ENCODE data around the gene MCOLN2.
A peak's percentile ranks its signal among the peaks of the same experiment; 100 is the strongest.
"Not testable (repeated sequence)": the region's sequence is repeated elsewhere in the genome, so short reads cannot be mapped to it uniquely, and the experiment has no call there.

The MCOLN2 gene
- total RNA-seq: 30.8 to 78.3 (median 61.8) reads per million in 4 experiments

DNA sequence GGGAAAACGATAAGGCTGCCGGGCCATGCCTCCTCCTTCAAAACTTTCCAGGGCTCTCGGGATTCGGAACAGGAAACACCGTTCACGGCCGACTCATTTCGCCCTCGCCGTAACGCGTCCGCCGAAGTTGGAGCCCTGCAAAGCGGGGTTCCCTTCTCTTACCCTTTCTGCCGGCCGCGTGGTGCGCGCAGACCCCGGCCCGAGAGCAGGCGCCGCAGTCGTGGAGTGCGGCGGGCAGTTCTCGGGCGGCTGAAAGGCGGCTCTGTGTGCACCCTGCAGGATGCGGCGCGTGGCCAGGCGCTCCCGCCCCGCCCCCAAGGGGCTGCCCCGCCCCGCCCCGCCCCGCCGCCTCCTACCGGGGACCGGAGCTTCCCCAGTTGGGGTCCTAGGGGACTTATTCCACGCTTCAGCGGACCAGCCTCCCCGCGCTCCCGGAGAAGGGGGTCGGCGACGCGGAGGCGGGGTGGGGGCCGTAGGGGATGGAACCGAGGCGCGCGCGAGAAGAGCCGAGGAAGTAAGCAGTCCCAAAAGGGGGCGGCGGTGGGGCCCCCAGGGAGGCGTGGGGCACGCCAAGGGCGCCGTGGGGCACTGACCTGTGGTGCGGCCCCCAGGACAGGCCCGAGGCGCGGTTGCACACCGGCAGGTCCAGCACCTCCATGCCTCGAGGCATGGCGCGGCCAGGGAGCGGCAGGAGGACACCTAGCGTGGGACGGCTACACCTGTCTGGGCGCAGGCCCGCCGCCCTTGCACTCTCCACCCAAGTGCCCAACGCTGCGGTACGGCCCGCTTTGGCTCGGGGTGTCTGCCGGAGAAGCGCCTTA, at the start of gene MCOLN2:
TSS of gene MCOLN2 (minus strand) at position 268 of the 821 bp plus-strand sequence. CDS start at position 27, 241 bp downstream.
- peak; percentile 24 for DNase-seq

- DNase-seq: no peak
Measured at GRCh38 chr1:85042413-85042812, 45.5 kb upstream of the MCOLN2 start.

- no peak for DNase-seq
Measured at GRCh38 chr1:85041793-85042192, 44.9 kb upstream of the MCOLN2 start.

- DNase-seq: no peak
Measured at GRCh38 chr1:85033221-85033620, 36.3 kb upstream of the MCOLN2 start.

- DNase-seq: no peak
Measured at GRCh38 chr1:85030536-85030935, 33.6 kb upstream of the MCOLN2 start.

GRCh38 chr1:85028151-85028550, 31.2 kb upstream of the MCOLN2 start:
- no peak for DNase-seq

- no peak for DNase-seq
Measured at GRCh38 chr1:85027242-85027983, 30.5 kb upstream of the MCOLN2 start.

DNA sequence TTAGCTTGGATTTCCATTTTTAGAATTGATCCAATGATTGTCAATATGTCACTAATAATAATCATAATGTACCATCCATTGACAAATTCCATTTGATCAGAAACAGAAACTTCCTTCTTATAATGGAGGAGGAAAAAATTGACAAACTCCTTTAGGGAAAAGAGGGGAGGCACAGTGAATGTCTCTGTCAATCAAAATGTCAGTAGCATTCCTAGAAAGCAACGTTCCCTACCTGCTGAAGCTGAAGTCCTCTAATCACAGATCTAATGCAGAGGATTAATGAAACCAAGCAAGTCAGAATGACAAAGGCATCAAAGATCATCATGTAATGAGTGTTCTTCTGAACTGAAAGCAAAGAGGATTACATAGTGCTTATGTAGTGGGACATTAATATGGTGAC, 29.0 kb upstream of the MCOLN2 start:
- no peak for DNase-seq

DNA sequence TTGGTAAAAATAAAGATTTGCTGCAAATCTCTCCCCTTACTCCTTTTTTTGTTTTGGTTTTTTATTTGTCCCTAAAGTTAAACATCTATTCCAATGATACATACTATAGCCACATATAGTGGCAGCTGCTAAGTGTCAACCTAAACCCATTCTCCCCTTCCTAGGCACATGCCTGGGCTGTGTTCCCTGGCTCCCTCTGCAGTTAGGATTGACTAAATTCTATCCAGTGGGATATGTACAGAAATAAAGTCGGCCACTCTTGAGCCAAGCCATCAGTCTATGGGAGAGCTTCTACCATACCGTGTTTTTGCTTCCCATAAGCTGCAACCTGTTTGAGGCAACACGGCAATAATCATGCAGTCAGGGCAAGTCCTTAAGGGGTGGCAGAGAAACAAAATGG, 27.8 kb upstream of the MCOLN2 start:
- DNase-seq: no peak

DNA sequence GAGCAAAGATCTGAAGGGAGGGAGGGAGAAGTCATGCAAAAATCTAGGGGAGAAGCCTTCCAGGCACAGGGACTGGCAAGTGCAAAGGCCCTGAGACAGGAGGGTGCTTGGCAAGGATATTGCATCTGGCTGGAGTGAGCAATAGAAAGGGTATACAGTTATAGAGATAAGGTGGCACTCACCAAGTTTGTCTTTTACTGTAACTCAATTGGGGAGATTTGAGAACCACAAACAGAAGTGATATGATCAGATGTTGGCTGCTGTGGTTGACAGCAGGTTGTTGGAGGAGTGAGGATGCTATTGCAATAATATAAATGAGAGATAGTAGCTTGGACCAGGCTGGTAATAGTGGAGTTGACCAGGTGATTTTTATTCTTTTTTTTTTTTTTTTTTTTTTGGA, 25.8 kb upstream of the MCOLN2 start:
- DNase-seq: no peak

GRCh38 chr1:85019994-85020393, 23.1 kb upstream of the MCOLN2 start:
- DNase-seq: no peak

- no peak for DNase-seq
Measured at GRCh38 chr1:85015826-85016225, 18.9 kb upstream of the MCOLN2 start.

DNA sequence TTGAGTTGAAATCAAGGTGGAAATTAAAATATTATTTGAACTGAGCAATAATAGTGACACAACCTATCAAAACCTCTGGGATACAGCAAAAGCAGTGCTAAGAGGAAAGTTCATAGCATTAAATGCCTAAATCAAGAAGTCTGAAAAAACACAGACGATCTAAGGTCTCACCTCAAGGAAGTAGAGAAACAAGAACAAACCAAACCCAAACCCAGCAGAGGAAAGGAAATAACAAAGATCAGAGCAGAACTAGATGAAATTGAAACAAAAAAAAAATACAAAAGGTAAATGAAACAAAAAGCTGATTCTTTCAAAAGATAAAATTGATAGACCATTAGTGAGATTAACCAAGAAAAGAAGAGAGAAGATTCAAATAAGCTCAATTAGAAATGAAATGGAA, 8.7 kb upstream of the MCOLN2 start:
- DNase-seq: not testable (repeated sequence)

DNA sequence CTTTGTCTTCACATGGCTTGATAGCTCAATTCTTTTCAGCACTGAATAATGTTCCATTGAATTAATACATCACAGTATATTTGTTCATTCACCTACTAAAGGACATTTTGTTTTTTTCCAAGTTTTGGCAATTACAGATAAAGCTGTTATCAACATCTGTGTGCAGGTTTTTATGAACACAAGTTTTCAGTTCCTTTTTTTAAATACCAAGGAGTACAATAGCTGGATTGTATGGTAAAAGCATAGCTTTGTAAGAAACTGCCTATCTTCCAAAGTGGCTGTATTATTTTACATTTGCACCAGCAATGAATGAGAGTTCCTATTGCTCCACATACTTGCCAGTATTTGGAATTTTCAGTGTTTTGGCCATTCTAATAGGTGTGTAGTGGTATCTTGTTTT, 4.8 kb upstream of the MCOLN2 start:
- DNase-seq: no peak

DNA sequence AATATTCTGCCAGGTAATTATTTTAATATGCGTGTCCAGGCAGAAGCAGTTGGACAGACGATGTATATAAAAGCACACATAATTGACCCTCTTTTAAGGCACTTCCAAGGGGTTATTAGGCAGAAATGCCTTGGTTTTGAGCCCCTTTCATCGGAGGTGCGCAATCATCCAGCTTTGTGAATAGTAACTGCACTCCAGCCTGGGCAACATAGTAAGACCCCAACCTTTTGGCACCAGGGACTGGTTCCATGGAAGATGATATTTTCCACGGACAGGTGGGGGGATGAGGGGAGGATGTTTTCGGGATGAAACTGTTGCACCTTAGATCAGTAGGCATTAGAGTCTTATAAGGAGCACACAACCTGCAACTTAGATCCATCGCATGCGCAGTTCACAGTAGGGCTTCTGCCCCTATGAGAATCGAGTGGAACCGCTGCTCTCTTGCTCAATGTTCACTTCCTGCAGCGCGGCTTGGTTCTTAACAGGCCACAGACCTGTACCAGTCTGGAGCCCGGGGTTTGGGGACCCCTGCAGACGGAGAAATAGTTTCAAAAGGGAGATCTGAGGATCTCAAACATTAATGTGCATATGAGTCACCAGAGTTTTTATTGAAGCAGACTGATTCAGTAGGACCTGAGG, 1.8 kb upstream of the MCOLN2 start:
- DNase-seq: peak; percentile 13

GRCh38 chr1:84997667-84998600, 1.0 kb upstream of the MCOLN2 start:
- no peak for DNase-seq

- no peak for DNase-seq
Measured at GRCh38 chr1:84995484-84996334, 1.2 kb downstream of the MCOLN2 start.

GRCh38 chr1:84991097-84991920, 5.6 kb downstream of the MCOLN2 start:
- DNase-seq: no peak

- no peak for DNase-seq
Measured at GRCh38 chr1:84988588-84988987, 8.3 kb downstream of the MCOLN2 start.

GRCh38 chr1:84986561-84986960, 10.4 kb downstream of the MCOLN2 start:
- DNase-seq: not testable (repeated sequence)
